Naive B cell (primary cell): ENCODE data around the gene SEMA5B. TPM values are rescaled to one million over a fixed set of nuclear protein-coding genes. Genes with fewer than 3 reads are reported as not detected.

ENCODE experiments used
- ATAC-seq, 2 donors: fragments of 150-1000 bp; cut with Tn5 transposase; 2 replicates each; pipeline ENCODE4 v1.10.0; 2021; ENCODE audit warnings: low read depth in 2 of 2, mild to moderate bottlenecking in 2 of 2, moderate library complexity in 2 of 2
- DNase-seq: peaks from one replicate; pipeline ENCODE4 v3.0.0; 2022
- H3K27ac Mint-ChIP-seq, 6 donors: one replicate each; pipeline ENCODE4 v1.8.0; 2020 to 2022; ENCODE audit warnings: mild to moderate bottlenecking in 6 of 6, mixed read lengths in 6 of 6, moderate library complexity in 5 of 6, inconsistent platforms in 2 of 6
- H3K27me3 Mint-ChIP-seq, 3 donors: one replicate each; pipeline ENCODE4 v1.8.0; 2021 to 2022; ENCODE audit warnings: mixed read lengths in 3 of 3, mild to moderate bottlenecking in 1 of 3
- H3K36me3 Mint-ChIP-seq, 2 donors: one replicate each; pipeline ENCODE4 v1.8.0; 2020 to 2022; ENCODE audit warnings: mixed read lengths in 2 of 2, inconsistent platforms in 1 of 2, mild to moderate bottlenecking in 1 of 2
- H3K4me1 Mint-ChIP-seq, 3 donors: one replicate each; pipeline ENCODE4 v1.8.0; 2020 to 2022; ENCODE audit warnings: mixed read lengths in 3 of 3, inconsistent platforms in 1 of 3, mild to moderate bottlenecking in 1 of 3, moderate library complexity in 1 of 3
- H3K4me3 Mint-ChIP-seq, 8 donors: one replicate each; pipeline ENCODE4 v1.8.0; 2020 to 2022; ENCODE audit warnings: mild to moderate bottlenecking in 8 of 8, mixed read lengths in 8 of 8, moderate library complexity in 8 of 8, inconsistent platforms in 2 of 8
- H3K9me3 Mint-ChIP-seq, 7 donors: one replicate each; pipeline ENCODE4 v1.8.0; 2020 to 2022; ENCODE audit warnings: mixed read lengths in 7 of 7, mild to moderate bottlenecking in 5 of 7, inconsistent platforms in 2 of 7, moderate library complexity in 1 of 7
- polyA plus RNA-seq, 6 donors: library from polyadenylated mRNA; unstranded; fragments of 300-500 nt; fragmentation: Illumina TruSeq; gene quantifications; one replicate each; pipeline ENCODE4 v1.2.3, GENCODE V29; 2021; ENCODE audit warnings: low read depth in 6 of 6

SEMA5B gene
- polyA plus RNA-seq, 6 donors from 2014 or later = not detected

- Mint-ChIP-seq H3K4me1 (peaks cover 18 to 22% (median 20%) of the 10 kb centered on the region in 3 donors), H3K36me3 (peaks cover 0 to 11% of the 10 kb centered on the region in 2 donors), H3K9me3 (no peaks in the 10 kb centered on the region), H3K4me3 (no peak overlapping the region), H3K27me3 (no peaks in the 10 kb centered on the region), H3K27ac (no peak overlapping the region)
- DNase-seq (no peak), ATAC-seq (no peak)
Measured at GRCh38 chr3:122882361-122882947, 145.1 kb downstream of the SEMA5B start.

- Mint-ChIP-seq H3K4me1 (peaks cover 9 to 17% (median 13%) of the 10 kb centered on the region in 3 donors), H3K27me3 (no peaks in the 10 kb centered on the region), H3K27ac (no peak overlapping the region), H3K9me3 (peaks cover 0 to under 1% (median 0%) of the 10 kb centered on the region in 7 donors), H3K4me3 (no peak overlapping the region), H3K36me3 (peaks cover 0 to 11% of the 10 kb centered on the region in 2 donors)
- no peak for ATAC-seq
- no peak for DNase-seq
Measured at GRCh38 chr3:122880624-122881023, 146.9 kb downstream of the SEMA5B start.

- H3K36me3 Mint-ChIP-seq = peaks cover 0 to 11% of the 10 kb centered on the region in 2 donors
- ATAC-seq (no peak), DNase-seq (no peak)
- no peak overlapping the region for H3K4me3 Mint-ChIP-seq
- no peak overlapping the region for H3K27ac Mint-ChIP-seq
- no peaks in the 10 kb centered on the region for H3K27me3 Mint-ChIP-seq
- peaks cover 0 to 5% (median 0%) of the 10 kb centered on the region in 7 donors for H3K9me3 Mint-ChIP-seq
- peaks cover 8 to 18% (median 15%) of the 10 kb centered on the region in 3 donors for H3K4me1 Mint-ChIP-seq
Measured at GRCh38 chr3:122880173-122880572, 147.4 kb downstream of the SEMA5B start.

GRCh38 chr3:122875547-122876127, 151.9 kb downstream of the SEMA5B start:
- Mint-ChIP-seq H3K27me3 (no peaks in the 10 kb centered on the region), H3K4me1 (peaks cover 8 to 22% (median 18%) of the 10 kb centered on the region in 3 donors), H3K27ac (peak overlapping the region in 3 of 6 donors; percentile 4 to 52 (median 28)), H3K4me3 (peak overlapping the region in 4 of 8 donors; percentile 3 to 41 (median 32)), H3K9me3 (peaks cover 0 to 9% (median 0%) of the 10 kb centered on the region in 7 donors), H3K36me3 (peaks cover 0 to 17% of the 10 kb centered on the region in 2 donors)
- no peak for DNase-seq
- peak; percentile 47 to 52 for ATAC-seq

- H3K27ac Mint-ChIP-seq = no peak overlapping the region
- no peak overlapping the region for H3K4me3 Mint-ChIP-seq
- H3K36me3 Mint-ChIP-seq = peaks cover 0 to 7% of the 10 kb centered on the region in 2 donors
- H3K9me3 Mint-ChIP-seq = peaks cover 0 to 9% (median 0%) of the 10 kb centered on the region in 7 donors
- peaks cover 8 to 22% (median 18%) of the 10 kb centered on the region in 3 donors for H3K4me1 Mint-ChIP-seq
- no peak for DNase-seq
- ATAC-seq = no peak
- no peaks in the 10 kb centered on the region for H3K27me3 Mint-ChIP-seq
Measured at GRCh38 chr3:122873741-122874515, 153.6 kb downstream of the SEMA5B start.

GRCh38 chr3:122868322-122868721, 159.2 kb downstream of the SEMA5B start:
- Mint-ChIP-seq H3K4me1 (peaks cover 0 to 4% (median 0%) of the 10 kb centered on the region in 3 donors), H3K27ac (peak overlapping the region in 1 of 6 donors; percentile 22), H3K36me3 (peaks cover 6 to 12% of the 10 kb centered on the region in 2 donors), H3K4me3 (no peak overlapping the region), H3K9me3 (no peaks in the 10 kb centered on the region), H3K27me3 (no peaks in the 10 kb centered on the region)
- DNase-seq (no peak), ATAC-seq (no peak)

- no peak for ATAC-seq
- no peak overlapping the region for H3K27ac Mint-ChIP-seq
- DNase-seq = no peak
- H3K36me3 Mint-ChIP-seq = peaks cover 10 to 14% of the 10 kb centered on the region in 2 donors
- H3K9me3 Mint-ChIP-seq = no peaks in the 10 kb centered on the region
- peak overlapping the region in 1 of 8 donors; percentile 61 for H3K4me3 Mint-ChIP-seq
- H3K27me3 Mint-ChIP-seq = no peaks in the 10 kb centered on the region
- H3K4me1 Mint-ChIP-seq = peaks cover 0 to 4% (median 0%) of the 10 kb centered on the region in 3 donors
Measured at GRCh38 chr3:122864498-122864897, 163.1 kb downstream of the SEMA5B start.

GRCh38 chr3:122862381-122862780, 165.2 kb downstream of the SEMA5B start:
- no peaks in the 10 kb centered on the region for H3K27me3 Mint-ChIP-seq
- ATAC-seq (no peak), DNase-seq (no peak)
- peaks cover 0 to 4% (median 0%) of the 10 kb centered on the region in 3 donors for H3K4me1 Mint-ChIP-seq
- no peak overlapping the region for H3K4me3 Mint-ChIP-seq
- H3K27ac Mint-ChIP-seq = no peak overlapping the region
- peaks cover 14% of the 10 kb centered on the region in 2 donors for H3K36me3 Mint-ChIP-seq
- H3K9me3 Mint-ChIP-seq = no peaks in the 10 kb centered on the region

Other genes with a start within 250 kb of the SEMA5B start
- gene HSPBAP1, start 233.9 kb downstream of the SEMA5B start, polyA plus RNA-seq = 10 to 100 TPM in 4 of 6 donors, 1 to 10 TPM in 2; 8.6 to 14.7 (median 10.7) TPM
- 1 to 10 TPM; 3.0 to 5.4 (median 4.3) TPM for gene SLC49A4, start 232.7 kb downstream of the SEMA5B start, polyA plus RNA-seq
- gene PDIA5, start 39.3 kb upstream of the SEMA5B start, polyA plus RNA-seq = 1 to 10 TPM; 1.7 to 4.4 (median 2.2) TPM
- 10 to 100 TPM; 12.5 to 17.0 (median 13.6) TPM for gene SEC22A, start 174.2 kb upstream of the SEMA5B start, polyA plus RNA-seq